Fibroblast of the aortic adventitia (primary cell): ENCODE results near the gene SMC3. TPM values are rescaled to one million over a fixed set of nuclear protein-coding genes. Genes with fewer than 3 reads are reported as not detected.

Experiments
- DNase-seq: peaks from one replicate; pipeline ENCODE4 v3.0.0-alpha.2; 2010; ENCODE audit warnings: low read depth
- H3K4me3 ChIP-seq: 2 replicates; pipeline ENCODE4 v1.5.1; 2011; ENCODE audit warnings: low read depth, mild to moderate bottlenecking, control low read depth, low read length, moderate library complexity
- total RNA-seq: library from RNA; depleted of rRNA; stranded (reverse); fragments of >200 nt; gene quantifications from 2 replicates; pipeline ENCODE4 v1.2.3, GENCODE V29; 2012; ENCODE audit warnings: low replicate concordance
- TF ChIP-seq, protein P1 (sequence below): IDR thresholded peaks from 2 replicates; pipeline ENCODE4 v1.5.1; 2011; ENCODE audit warnings: mild to moderate bottlenecking, low read length, control low read depth, inconsistent platforms; ENCODE audit not compliant: insufficient read depth

Gene SMC3
- total RNA-seq, 1 donor, result 49.3 TPM

DNA sequence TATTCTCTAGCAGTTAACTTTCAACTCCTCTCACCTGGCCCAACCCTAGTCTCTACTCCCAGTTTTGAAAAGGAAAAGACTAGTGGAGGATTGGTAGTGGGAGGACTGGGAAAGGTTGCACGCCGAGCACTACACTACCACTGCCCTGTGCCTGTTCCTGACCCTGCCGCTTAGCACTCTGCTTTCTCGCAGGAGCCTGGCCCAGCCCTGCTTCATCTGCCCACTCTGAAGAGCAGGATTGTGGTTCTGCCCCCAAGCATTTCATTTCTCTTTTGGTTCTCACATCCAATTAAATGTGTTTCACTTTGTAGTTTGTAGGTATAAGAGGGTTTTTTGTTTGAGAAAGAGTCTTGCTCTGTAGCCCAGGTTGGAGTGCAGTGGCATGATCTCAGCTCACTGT, 45.1 kb downstream of the SMC3 start:
- TF ChIP-seq, protein P1, sequence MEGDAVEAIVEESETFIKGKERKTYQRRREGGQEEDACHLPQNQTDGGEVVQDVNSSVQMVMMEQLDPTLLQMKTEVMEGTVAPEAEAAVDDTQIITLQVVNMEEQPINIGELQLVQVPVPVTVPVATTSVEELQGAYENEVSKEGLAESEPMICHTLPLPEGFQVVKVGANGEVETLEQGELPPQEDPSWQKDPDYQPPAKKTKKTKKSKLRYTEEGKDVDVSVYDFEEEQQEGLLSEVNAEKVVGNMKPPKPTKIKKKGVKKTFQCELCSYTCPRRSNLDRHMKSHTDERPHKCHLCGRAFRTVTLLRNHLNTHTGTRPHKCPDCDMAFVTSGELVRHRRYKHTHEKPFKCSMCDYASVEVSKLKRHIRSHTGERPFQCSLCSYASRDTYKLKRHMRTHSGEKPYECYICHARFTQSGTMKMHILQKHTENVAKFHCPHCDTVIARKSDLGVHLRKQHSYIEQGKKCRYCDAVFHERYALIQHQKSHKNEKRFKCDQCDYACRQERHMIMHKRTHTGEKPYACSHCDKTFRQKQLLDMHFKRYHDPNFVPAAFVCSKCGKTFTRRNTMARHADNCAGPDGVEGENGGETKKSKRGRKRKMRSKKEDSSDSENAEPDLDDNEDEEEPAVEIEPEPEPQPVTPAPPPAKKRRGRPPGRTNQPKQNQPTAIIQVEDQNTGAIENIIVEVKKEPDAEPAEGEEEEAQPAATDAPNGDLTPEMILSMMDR, result no peak
- DNase-seq, result no peak
- H3K4me3 ChIP-seq, result no peak overlapping the region

DNA sequence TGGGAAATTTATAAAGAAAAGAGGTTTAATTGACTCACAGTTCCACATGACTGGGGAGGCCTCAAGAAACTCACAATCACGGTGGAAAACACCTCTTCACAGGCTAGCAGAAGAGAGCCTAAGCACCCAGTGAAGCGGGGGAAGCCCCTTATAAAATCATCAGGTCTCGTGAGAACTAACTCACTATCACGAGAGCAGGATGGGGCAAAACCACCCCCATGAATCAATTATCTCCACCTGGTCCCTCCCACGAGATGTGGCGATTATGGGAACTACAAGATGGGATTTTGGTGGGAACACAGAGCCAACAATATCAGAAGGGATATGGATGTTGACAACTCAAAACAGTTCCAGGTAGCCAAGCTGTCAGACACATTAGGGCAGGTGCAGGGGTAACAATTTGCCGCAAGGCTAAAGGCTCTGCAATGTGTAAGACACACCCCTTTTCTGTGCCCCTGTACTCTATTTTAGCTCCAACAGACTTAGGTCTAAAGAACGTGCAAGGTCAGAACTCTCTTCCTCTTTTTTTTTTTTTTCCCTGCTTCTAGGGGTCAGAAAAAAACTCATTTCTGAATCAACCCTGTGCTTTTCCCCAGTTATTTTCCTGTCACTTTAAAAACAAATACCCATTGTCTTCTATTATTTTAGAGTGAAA, 46.0 kb downstream of the SMC3 start:
- DNase-seq, result no peak
- TF ChIP-seq, protein P1, result no peak
- no peak overlapping the region for H3K4me3 ChIP-seq

DNA sequence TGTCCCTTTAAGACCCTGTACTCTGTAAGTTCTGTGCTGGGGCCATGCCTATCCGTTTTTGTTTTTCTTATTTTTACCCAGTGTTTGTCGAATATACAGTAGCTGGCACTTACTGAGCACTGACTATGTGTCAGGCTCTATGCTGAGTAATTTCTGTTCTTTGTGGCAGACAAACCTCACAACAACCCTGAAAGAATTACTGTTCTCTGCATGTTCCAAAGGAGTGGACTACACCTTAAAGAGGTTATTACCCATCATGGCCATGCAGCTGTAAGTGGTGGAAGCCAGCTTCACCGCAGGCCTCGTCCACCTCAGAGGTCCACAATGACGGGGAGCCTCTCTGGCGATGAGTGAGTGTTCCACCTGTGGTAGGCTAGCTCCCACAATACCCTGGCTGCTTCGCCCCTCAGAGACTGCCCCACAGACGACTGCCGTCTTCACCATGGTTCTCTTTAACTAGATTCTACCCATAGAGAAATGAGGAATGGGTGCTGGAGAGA, 46.6 kb downstream of the SMC3 start:
- no peak overlapping the region for H3K4me3 ChIP-seq
- TF ChIP-seq, protein P1, result no peak
- no peak for DNase-seq

DNA sequence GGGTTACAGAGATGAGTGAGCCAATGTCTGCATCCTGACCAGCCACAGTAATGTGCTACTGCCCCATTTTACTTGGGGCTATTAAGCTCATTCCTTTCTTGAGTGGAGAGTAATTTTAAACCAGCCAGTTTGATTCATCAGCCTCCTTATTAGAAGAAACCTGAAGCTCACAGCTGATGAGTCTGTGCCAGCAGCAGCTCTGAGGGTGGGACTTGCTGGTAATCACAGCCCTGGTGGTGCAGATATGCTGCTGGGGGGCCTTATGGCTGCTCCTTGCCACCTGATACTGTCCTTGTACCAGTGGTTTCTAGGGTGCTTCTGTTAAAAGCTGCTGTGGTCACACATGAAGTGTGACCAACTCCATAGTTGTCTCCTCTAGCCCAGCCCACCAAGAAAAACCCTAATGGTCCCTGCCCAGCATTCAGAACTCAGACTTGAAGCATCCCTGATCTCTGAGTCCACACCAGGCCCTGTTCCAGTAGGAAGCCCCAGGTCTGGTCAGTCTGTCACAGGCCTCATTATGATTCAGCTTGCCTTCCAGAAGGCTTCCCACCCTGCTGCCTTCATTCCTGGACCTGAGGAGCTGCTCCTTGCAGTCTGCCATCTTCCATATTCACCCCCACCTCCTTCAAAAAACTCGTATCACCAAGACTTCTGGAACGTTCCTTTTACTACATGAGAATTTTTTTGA, 47.7 kb downstream of the SMC3 start:
- DNase-seq, result no peak
- TF ChIP-seq, protein P1, result no peak
- no peak overlapping the region for H3K4me3 ChIP-seq

DNA sequence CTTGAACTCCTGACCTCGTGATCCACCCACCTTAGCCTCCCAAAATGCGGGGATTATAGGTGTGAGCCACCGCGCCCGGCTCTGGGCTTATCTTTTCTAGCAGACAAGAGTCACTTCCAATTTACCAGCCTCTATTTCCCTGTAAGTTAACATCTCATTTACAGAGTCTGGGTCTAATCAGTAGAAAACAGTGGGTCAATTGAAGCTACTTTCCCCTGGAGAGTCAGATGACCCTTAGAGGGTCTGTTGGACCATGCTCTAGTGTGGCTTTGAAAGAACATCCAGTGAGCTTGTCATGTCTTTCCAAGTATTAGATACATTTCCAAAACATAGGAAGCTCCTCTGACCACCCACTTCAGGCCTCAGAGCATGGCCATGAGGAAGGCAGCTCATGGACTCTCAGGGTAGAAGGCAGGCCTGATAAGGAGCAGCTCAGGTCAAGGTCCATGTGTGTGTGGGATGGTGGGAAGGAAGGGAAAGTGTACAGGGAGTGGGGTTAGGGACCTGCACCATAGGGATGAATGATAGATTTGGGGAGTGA, 49.1 kb downstream of the SMC3 start:
- TF ChIP-seq, protein P1, result no peak

DNA sequence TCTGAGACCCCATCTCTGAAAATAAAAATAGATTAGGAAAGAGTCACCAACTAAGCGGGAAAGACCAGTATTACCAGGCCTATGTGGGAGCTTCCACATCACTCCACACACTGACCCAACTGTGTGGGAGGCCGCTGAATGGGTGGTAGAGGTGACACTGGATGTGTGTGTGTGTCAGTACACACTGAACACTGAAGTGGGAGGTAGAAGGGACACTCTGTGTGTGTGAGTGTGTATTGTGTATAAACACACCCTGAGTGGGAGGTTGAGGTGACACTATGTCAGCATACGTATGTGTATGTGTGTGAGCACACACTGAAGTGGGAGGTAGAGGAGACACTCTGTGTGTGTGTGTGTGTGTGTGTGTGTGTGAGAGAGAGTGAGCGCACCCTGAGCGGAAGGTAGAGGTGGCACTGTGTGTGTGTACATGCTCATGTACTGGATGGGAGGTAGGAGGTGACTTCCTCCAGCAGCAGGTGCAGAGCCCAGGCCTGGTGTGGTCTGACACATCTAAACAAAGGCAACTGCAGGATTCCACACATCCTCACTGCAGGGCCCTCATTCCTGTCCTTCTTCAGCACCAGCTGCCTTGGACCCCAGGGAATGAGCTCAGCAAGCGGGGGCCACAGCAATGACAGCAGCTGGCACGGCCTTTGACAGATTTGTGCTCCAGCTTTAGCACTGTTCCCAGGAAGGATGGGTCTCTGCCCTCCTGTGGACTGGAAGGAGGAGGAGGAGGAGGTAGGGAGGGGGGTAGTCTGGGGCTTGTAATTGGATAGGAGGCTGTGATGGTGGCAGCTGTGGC, 50.1 kb downstream of the SMC3 start:
- TF ChIP-seq, protein P1, result no peak
- DNase-seq, result no peak
- no peak overlapping the region for H3K4me3 ChIP-seq

More for the DNA sequence above, 49.1 kb downstream of the SMC3 start:
- no peak for DNase-seq
- H3K4me3 ChIP-seq, result no peak overlapping the region
